NCI-H2107 (cell line): ENCODE measurements around the gene DHRSX.
A peak's percentile ranks its signal among the peaks of the same experiment; 100 is the strongest.
"Not testable (repeated sequence)": the region's sequence is repeated elsewhere in the genome, so short reads cannot be mapped to it uniquely, and the experiment has no call there.

Experiments used
- DNase-seq: peaks from one replicate; lab custom pipeline; 2025; lab: John Stamatoyannopoulos, UW

Gene DHRSX

GRCh38 chrX:2500803-2501558, at the start of gene DHRSX, which contains the start of gene ZBED1:
Gene DHRSX (minus strand): TSS chrX:2500976. CDS start chrX:2500925, 51 bp downstream.
Gene ZBED1 (minus strand): TSS chrX:2500976. CDS start chrX:2490719, 10,257 bp downstream.
- no peak for DNase-seq

- peak; percentile 39 for DNase-seq
Observed at GRCh38 chrX:2549876-2550275, 49.1 kb upstream of the DHRSX start.

- DNase-seq: no peak
Observed at GRCh38 chrX:2548711-2549423, 48.1 kb upstream of the DHRSX start.

- no peak for DNase-seq
Observed at GRCh38 chrX:2547736-2548135, 47.0 kb upstream of the DHRSX start.

GRCh38 chrX:2546496-2546895, 45.7 kb upstream of the DHRSX start:
- no peak for DNase-seq

- DNase-seq: no peak
Observed at GRCh38 chrX:2545144-2545543, 44.4 kb upstream of the DHRSX start.

- no peak for DNase-seq
Observed at GRCh38 chrX:2542826-2543521, 42.2 kb upstream of the DHRSX start.

GRCh38 chrX:2541603-2542002, 40.8 kb upstream of the DHRSX start:
- no peak for DNase-seq

- no peak for DNase-seq
Observed at GRCh38 chrX:2540426-2540947, 39.7 kb upstream of the DHRSX start.

GRCh38 chrX:2539586-2539985, 38.8 kb upstream of the DHRSX start:
- DNase-seq: no peak

GRCh38 chrX:2538031-2538757, 37.4 kb upstream of the DHRSX start:
- DNase-seq: no peak

- no peak for DNase-seq
Observed at GRCh38 chrX:2536974-2537373, 36.2 kb upstream of the DHRSX start.

- DNase-seq: no peak
Observed at GRCh38 chrX:2536141-2536540, 35.4 kb upstream of the DHRSX start.

- not testable (repeated sequence) for DNase-seq
Observed at GRCh38 chrX:2534261-2535021, 33.7 kb upstream of the DHRSX start.

- DNase-seq: no peak
Observed at GRCh38 chrX:2533424-2533823, 32.6 kb upstream of the DHRSX start.

GRCh38 chrX:2526390-2526789, 25.6 kb upstream of the DHRSX start:
- DNase-seq: no peak

- no peak for DNase-seq
Observed at GRCh38 chrX:2523911-2524310, 23.1 kb upstream of the DHRSX start.

GRCh38 chrX:2521927-2522386, 21.2 kb upstream of the DHRSX start:
- DNase-seq: no peak

- DNase-seq: no peak
Observed at GRCh38 chrX:2521092-2521926, 20.5 kb upstream of the DHRSX start.

- DNase-seq: no peak
Observed at GRCh38 chrX:2520539-2520938, 19.8 kb upstream of the DHRSX start.
